GM12801 (cell line): Measurements from ENCODE around the gene SLCO2B1.

ENCODE experiments used
- TF ChIP-seq, protein P1 (sequence below): IDR thresholded peaks from one replicate; pipeline ENCODE4 v1.5.1; 2011; ENCODE audit warnings: control low read depth; ENCODE audit not compliant: insufficient read length; ENCODE audit errors: extremely low read depth

Gene SLCO2B1

DNA sequence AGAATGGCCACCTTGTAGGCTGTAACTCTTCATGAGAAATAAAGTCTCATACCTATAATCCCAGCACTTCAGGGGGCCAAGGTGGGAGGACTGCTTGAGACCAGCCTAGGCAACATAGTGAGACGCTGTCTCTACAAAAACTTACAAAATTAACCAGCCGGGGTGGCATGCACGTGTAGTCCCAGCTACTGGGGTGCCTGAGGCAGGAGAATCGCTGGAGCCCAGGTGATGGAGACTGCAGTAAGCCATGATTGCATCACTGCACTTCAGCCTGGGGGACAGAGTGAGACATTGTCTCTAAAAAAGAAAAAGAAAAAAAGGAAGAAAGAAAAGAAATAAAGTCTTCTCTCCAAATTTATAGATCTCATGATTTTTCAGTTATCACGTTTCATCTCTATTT lies 4.2 kb upstream of the SLCO2B1 start:
- TF ChIP-seq, protein P1, sequence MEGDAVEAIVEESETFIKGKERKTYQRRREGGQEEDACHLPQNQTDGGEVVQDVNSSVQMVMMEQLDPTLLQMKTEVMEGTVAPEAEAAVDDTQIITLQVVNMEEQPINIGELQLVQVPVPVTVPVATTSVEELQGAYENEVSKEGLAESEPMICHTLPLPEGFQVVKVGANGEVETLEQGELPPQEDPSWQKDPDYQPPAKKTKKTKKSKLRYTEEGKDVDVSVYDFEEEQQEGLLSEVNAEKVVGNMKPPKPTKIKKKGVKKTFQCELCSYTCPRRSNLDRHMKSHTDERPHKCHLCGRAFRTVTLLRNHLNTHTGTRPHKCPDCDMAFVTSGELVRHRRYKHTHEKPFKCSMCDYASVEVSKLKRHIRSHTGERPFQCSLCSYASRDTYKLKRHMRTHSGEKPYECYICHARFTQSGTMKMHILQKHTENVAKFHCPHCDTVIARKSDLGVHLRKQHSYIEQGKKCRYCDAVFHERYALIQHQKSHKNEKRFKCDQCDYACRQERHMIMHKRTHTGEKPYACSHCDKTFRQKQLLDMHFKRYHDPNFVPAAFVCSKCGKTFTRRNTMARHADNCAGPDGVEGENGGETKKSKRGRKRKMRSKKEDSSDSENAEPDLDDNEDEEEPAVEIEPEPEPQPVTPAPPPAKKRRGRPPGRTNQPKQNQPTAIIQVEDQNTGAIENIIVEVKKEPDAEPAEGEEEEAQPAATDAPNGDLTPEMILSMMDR: no peak

DNA sequence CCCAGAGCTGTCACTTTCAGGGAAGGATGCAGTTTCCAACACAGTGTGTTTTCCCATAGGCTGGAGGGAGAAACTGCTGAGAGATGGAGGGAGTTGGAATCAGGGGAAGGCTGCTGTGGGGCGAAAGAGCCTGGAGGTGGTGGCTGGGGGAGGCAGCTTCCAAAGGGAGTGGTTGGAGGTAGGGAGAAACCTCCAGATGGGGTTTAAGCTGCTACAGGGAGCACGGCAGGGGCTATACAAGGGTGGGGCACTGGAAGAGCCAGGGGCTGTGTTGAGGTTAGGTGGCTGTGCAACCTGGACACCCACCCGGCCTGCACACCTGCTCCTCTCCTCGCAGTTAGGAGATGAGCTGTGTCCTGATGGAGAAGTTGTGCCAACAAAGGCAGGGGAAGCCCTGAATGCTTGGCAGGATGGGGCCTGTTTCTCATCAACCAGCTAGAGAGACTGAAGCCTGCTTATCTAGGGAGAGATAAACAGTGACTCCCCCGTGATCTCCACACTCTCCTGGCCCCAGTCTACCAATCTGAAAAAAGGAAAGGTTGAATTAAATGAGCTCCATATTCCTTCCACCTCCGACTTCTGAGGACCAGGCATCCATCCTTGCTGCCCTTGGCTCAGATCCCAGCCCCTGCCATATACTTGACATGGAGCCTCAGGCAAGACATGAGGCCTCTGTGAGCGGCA lies 3.6 kb upstream of the SLCO2B1 start:
- TF ChIP-seq, protein P1: no peak

DNA sequence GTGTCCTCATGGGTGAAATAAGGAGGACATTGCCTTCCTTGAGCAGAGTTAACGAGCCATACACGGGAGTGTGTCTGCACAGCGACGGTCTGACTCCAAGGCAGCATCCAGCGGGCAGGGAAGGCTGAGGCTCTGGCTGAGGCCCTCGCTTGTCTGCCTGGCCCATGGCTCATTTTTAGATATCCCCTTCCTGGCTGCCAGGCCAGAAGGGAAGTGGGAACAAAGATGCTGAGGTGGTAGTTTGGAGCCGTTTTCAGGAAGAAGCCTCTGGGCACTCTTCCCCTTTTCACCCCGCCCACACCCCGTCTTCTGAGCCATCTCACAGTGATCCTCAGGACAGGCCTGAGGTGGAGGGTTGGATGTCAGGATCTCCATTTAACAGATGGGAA lies 3.0 kb upstream of the SLCO2B1 start:
- TF ChIP-seq, protein P1: no peak

DNA sequence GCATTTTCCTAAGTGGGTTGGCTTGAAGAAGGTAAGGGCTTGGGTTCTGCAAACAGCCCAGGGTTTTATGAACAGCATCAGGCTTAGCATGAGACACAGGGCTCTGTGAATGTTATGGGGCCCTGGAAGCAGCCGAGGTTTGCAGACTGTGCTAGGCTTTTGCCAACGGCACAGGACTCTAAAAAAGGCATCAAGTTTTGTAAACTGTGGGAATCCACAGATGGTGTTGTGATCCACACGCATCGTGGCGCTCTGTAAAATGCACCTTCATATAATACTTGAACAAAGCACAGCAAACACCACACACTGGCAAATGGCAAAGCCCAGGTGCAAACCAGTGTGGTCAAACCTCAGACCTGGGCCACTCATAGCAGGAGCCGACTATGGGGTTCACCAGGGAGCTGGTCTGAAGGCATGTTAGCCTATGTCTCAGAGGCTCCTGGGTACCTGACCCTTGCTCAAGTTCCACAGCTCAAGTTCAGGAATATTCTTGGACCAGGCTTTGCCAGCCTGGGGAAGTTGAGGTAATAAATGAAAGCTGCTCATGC lies 2.4 kb upstream of the SLCO2B1 start:
- TF ChIP-seq, protein P1: no peak

DNA sequence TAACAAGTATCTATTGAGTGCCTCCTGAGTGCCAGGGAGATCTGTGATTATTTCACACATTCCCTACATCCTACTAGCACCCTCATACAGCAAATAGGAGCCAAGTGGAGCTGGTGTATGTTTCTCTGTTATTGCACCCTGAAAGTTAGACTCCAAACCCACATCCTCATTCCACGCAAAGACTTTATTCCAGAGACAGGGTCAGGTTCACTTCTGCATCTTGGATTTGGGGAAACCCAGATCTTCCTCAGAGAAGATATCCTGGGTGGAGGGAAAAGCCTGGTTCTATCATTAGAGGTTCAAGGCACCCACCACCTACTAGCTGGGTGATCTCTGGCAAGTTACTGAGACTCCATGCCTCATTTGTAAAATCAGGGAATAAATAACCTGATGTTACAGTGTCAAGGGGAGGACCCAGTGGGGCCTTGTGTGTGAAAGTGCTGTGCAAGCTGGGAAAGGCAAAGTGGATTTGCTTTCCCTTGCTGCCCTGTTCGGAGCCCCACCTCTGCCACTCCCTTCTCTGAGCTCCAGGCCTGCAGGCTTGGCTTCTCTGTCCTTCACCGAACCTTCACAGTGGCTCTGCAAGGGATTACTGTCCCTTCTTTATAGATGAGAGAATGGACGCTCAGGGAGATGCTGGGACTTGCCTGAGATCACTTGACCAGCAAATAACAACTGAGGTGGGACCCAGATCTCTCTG lies 991 bp upstream of the SLCO2B1 start:
- TF ChIP-seq, protein P1: no peak

DNA sequence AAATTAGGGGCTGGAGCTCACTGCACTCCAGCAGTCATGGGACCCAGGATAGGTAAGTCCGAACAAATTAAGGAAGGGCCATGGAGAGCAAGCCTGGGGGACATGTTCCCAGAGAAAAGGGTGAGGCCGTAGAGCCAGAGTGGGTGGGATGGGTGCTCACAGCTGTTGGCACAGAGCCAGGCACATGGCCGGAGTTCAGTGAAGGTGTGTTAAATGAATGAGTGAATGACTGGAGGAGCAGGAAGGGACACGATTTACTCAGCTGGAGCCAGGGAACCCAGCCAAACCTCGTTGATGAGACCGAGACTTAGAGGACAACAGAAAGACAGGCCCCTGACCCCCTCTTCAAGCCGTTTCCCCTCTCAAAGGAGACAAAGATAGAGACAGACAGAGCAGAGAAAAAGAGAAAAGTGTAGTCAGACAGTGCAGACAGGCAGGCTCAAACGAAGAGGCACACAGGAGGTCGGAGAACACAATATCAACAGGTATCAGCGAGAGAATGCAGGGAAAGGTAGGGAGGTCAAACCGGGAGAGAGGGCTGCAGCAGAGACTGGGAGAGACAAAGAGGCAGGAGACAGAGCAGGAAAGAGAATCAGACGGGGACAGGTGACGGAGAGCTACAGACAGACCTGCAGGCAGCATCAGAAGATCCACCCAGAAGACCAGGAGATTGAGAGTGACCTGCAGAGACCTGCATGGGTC lies 590 bp downstream of the SLCO2B1 start:
- TF ChIP-seq, protein P1: no peak

DNA sequence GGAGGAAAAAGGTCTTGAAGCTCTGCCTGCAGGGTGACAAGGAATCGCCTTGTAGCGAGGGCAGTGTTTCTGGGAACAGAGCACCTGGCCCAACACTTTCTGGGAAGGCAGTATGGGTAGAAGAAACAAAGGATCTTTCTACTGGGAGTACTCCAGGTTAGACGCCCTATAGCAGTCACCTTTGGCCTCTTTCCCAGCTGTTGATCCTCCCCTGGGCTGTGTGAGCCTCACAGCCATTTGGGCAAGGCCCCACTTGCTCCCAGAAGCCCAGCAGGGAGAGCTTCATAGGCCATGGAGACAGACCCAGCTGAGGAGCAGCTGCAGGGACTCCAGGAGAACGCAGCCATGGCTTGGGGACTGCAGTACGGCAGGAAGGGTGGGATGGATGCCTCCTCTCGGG lies 1.2 kb downstream of the SLCO2B1 start:
- TF ChIP-seq, protein P1: no peak
